Astrocyte (in vitro differentiated cells and primary cell): Measurements from ENCODE around the gene ATAT1. TPM values are rescaled to one million over a fixed set of nuclear protein-coding genes. Genes with fewer than 3 reads are reported as not detected.

ENCODE experiments used
- DNase-seq: peaks from one replicate; pipeline ENCODE4 v3.0.0-alpha.2; 2010; ENCODE audit warnings: low read depth
- FAIRE-seq: peaks from 2 replicates; lab custom pipeline; 2011; peaks lifted over from hg19 to GRCh38; lab: Jason Lieb, UNC
- H2AFZ ChIP-seq: 2 replicates; pipeline ENCODE4 v1.6.0; 2012; ENCODE audit warnings: low read depth, low read length, inconsistent platforms
- H3K27ac ChIP-seq: 2 replicates; pipeline ENCODE4 v1.5.1; 2011; ENCODE audit warnings: low read depth, low read length, inconsistent platforms
- H3K27me3 ChIP-seq: 2 replicates; pipeline ENCODE4 v1.6.0; 2011; ENCODE audit warnings: low read length, inconsistent platforms; ENCODE audit not compliant: insufficient read depth
- H3K36me3 ChIP-seq: 2 replicates; pipeline ENCODE4 v1.5.1; 2011; ENCODE audit warnings: low read length, inconsistent platforms; ENCODE audit not compliant: insufficient read depth
- H3K4me1 ChIP-seq: 2 replicates; pipeline ENCODE4 v1.5.1; 2011; ENCODE audit warnings: low read length, inconsistent platforms; ENCODE audit not compliant: insufficient read depth
- H3K4me2 ChIP-seq: 2 replicates; pipeline ENCODE4 v1.6.0; 2012; ENCODE audit warnings: low read length, inconsistent platforms
- H3K4me3 ChIP-seq: 2 replicates; pipeline ENCODE4 v1.5.1; 2011; ENCODE audit warnings: low read depth, mild to moderate bottlenecking, low read length, inconsistent platforms; ENCODE audit not compliant: insufficient read depth
- H3K79me2 ChIP-seq: 2 replicates; pipeline ENCODE4 v1.6.0; 2012; ENCODE audit warnings: mild to moderate bottlenecking, low read length, inconsistent platforms; ENCODE audit not compliant: insufficient read depth
- H3K9ac ChIP-seq: 2 replicates; pipeline ENCODE4 v1.6.0; 2012; ENCODE audit warnings: mild to moderate bottlenecking, low read length, inconsistent platforms
- H3K9me3 ChIP-seq: 2 replicates; pipeline ENCODE4 v1.5.1; 2012; ENCODE audit warnings: low read depth, mild to moderate bottlenecking, low read length, inconsistent platforms; ENCODE audit not compliant: insufficient read depth
- H4K20me1 ChIP-seq: 2 replicates; pipeline ENCODE4 v1.6.0; 2012; ENCODE audit warnings: low read length, inconsistent platforms; ENCODE audit not compliant: insufficient read depth
- H3K27ac Mint-ChIP-seq: one replicate; pipeline ENCODE4 v1.8.0; 2021; ENCODE audit warnings: mild to moderate bottlenecking, mixed read lengths; ENCODE audit not compliant: unreplicated experiment
- H3K27me3 Mint-ChIP-seq: one replicate; pipeline ENCODE4 v1.8.0; 2021; ENCODE audit warnings: low read depth, mixed read lengths; ENCODE audit not compliant: unreplicated experiment
- H3K36me3 Mint-ChIP-seq: one replicate; pipeline ENCODE4 v1.8.0; 2021; ENCODE audit warnings: low read depth, mixed read lengths; ENCODE audit not compliant: unreplicated experiment
- H3K4me1 Mint-ChIP-seq: one replicate; pipeline ENCODE4 v1.8.0; 2021; ENCODE audit warnings: low read depth, mixed read lengths; ENCODE audit not compliant: unreplicated experiment
- H3K4me3 Mint-ChIP-seq: one replicate; pipeline ENCODE4 v1.8.0; 2021; ENCODE audit warnings: mild to moderate bottlenecking, moderate library complexity, mixed read lengths; ENCODE audit not compliant: unreplicated experiment
- H3K9me3 Mint-ChIP-seq: one replicate; pipeline ENCODE4 v1.8.0; 2021; ENCODE audit warnings: mild to moderate bottlenecking, mixed read lengths; ENCODE audit not compliant: unreplicated experiment
- CTCF ChIP-seq: IDR thresholded peaks from 2 replicates; pipeline ENCODE4 v1.5.1; 2011; ENCODE audit warnings: low read depth, mild to moderate bottlenecking, inconsistent platforms, low read length, moderate library complexity; ENCODE audit not compliant: insufficient read depth
- EZH2 ChIP-seq: IDR thresholded peaks from 2 replicates; pipeline ENCODE4 v1.6.1; 2012; ENCODE audit warnings: mild to moderate bottlenecking, low read length, inconsistent platforms; ENCODE audit not compliant: insufficient read depth
- total RNA-seq: library from RNA; stranded (reverse); gene quantifications from 2 replicates; pipeline ENCODE4 v1.2.1, GENCODE V29; 2021

Gene ATAT1
- total RNA-seq, 1 donor from 2014 or later, result 16.6 TPM

- no peaks in the 10 kb centered on the region for H3K27me3 ChIP-seq
- H4K20me1 ChIP-seq, result peaks cover 84% of the 10 kb centered on the region
- Mint-ChIP-seq H3K4me1 (no peaks in the 10 kb centered on the region), H3K36me3 (peaks cover 33% of the 10 kb centered on the region), H3K27me3 (no peaks in the 10 kb centered on the region), H3K27ac (no peak overlapping the region), H3K9me3 (no peaks in the 10 kb centered on the region), H3K4me3 (no peak overlapping the region)
- FAIRE-seq, result no peak
- H3K9me3 ChIP-seq, result no peaks in the 10 kb centered on the region
- peaks cover 62% of the 10 kb centered on the region for H3K36me3 ChIP-seq
- H3K4me3 ChIP-seq, result no peak overlapping the region
- no peak overlapping the region for H3K9ac ChIP-seq
- TF ChIP-seq EZH2 (no peak), CTCF (no peak)
- peaks cover 15% of the 10 kb centered on the region for H3K79me2 ChIP-seq
- H3K27ac ChIP-seq, result no peak overlapping the region
- no peak for DNase-seq
- H2AFZ ChIP-seq, result no peak overlapping the region
- no peak overlapping the region for H3K4me2 ChIP-seq
- H3K4me1 ChIP-seq, result no peaks in the 10 kb centered on the region
Measured at GRCh38 chr6:30603961-30604360, 22.7 kb upstream of the ATAT1 start.

DNA sequence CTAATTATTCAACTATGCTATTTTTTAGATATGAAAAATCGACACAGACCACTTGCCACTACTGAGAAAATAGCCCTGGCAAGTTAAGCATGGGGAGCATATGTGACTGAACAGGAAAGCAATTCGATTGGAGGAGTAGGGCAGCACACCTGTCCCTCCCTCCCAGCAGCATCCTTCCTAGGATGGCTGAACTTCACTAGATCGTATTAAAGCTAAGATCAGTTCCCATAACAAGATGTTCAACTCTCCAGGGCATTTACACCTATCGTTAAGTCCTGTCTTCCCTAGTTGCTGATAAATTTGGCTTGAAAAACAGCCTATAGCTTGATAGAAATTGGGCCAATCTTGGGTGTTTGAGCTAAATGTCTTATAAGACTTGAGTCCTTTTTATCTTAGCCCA, 16.6 kb upstream of the ATAT1 start:
- H3K27me3 ChIP-seq, result no peaks in the 10 kb centered on the region
- no peak overlapping the region for H3K4me2 ChIP-seq
- TF ChIP-seq CTCF (no peak), EZH2 (no peak)
- peaks cover 85% of the 10 kb centered on the region for H4K20me1 ChIP-seq
- H3K9ac ChIP-seq, result no peak overlapping the region
- Mint-ChIP-seq H3K9me3 (no peaks in the 10 kb centered on the region), H3K4me3 (peak overlapping the region; percentile 6), H3K27me3 (no peaks in the 10 kb centered on the region), H3K27ac (no peak overlapping the region), H3K4me1 (peaks cover 34% of the 10 kb centered on the region), H3K36me3 (peaks cover 12% of the 10 kb centered on the region)
- H3K4me3 ChIP-seq, result no peak overlapping the region
- H3K36me3 ChIP-seq, result peaks cover 41% of the 10 kb centered on the region
- H3K27ac ChIP-seq, result no peak overlapping the region
- H3K79me2 ChIP-seq, result peaks cover 46% of the 10 kb centered on the region
- FAIRE-seq (no peak), DNase-seq (no peak)
- peaks cover 34% of the 10 kb centered on the region for H3K4me1 ChIP-seq
- no peak overlapping the region for H2AFZ ChIP-seq
- H3K9me3 ChIP-seq, result no peaks in the 10 kb centered on the region

DNA sequence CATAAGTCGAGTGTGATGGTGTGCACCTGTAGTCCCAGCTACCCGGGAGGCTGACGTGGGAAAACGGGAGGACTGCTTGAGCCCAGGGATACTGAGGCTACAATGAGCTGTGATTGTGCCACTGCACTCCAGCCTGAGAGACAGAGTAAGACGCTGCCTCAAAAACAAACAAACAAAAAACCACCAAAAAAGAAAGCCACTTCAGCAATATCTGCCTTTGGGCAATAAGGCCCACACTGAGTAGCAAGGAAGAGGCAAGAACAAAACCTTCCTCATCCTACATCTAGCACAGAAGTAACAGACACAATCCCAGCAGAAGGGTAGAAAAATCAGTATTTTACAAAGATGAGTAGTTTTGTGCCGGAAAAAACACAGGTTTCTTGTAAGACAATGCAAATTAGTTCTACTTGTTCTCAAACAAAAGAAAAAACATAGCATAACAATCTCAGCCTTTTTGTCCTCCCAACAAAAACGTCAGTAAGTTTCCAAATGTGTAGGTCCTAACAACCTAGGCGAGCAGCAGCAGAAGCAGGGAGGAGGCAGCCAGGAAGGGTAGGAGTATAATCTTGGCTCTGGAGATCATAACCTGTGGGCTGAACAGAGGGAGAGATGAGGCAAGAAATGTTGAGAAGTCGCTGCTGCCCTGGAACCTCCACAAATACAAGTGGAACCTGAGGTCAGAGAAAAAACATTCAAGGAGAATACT, 15.4 kb upstream of the ATAT1 start:
- Mint-ChIP-seq H3K4me1 (peaks cover 34% of the 10 kb centered on the region), H3K27me3 (no peaks in the 10 kb centered on the region), H3K4me3 (no peak overlapping the region), H3K36me3 (peaks cover 15% of the 10 kb centered on the region), H3K9me3 (no peaks in the 10 kb centered on the region), H3K27ac (peak overlapping the region; percentile 42)
- Histone ChIP-seq H4K20me1 (peaks cover 81% of the 10 kb centered on the region), H2AFZ (no peak overlapping the region), H3K9ac (no peak overlapping the region), H3K27ac (no peak overlapping the region), H3K36me3 (peaks cover 34% of the 10 kb centered on the region), H3K27me3 (no peaks in the 10 kb centered on the region), H3K9me3 (no peaks in the 10 kb centered on the region), H3K4me2 (peak overlapping the region; percentile 8), H3K79me2 (peaks cover 53% of the 10 kb centered on the region), H3K4me1 (peaks cover 34% of the 10 kb centered on the region), H3K4me3 (no peak overlapping the region)
- no peak for DNase-seq
- no peak for FAIRE-seq
- no peak for TF ChIP-seq CTCF
- no peak for TF ChIP-seq EZH2
